ENCODE results near the gene DDN.
A peak's percentile ranks its signal among the peaks of the same experiment; 100 is the strongest.

Gene DDN

GRCh38 chr12:48978291-48978740 is 20.9 kb downstream of the DDN start, which contains the start of gene WNT1:
Gene WNT1, plus strand, starts transcription at chr12:48978322. Its CDS starts 329 bp downstream, at chr12:48978651.
- no peak for TF ChIP-seq CTCF (IDR thresholded peaks at IDR 0.05; ENCODE audit: insufficient read depth, low read depth, low read length, missing control alignments)
- H3K4me3 ChIP-seq (ENCODE audit: low read depth, low read length): peak within 1 kb of the TSS; percentile 54
- DNase-seq (ENCODE audit: low read depth): no peak

- peak; percentile 87 for TF ChIP-seq CTCF (IDR thresholded peaks at IDR 0.05; ENCODE audit: insufficient read depth, low read depth, low read length, missing control alignments)
- H3K4me3 ChIP-seq (ENCODE audit: low read depth, low read length): peak overlapping the region; percentile 20
- DNase-seq (ENCODE audit: low read depth): peak; percentile 70
Measured at GRCh38 chr12:48977290-48978281, 21.6 kb downstream of the DDN start.

- H3K4me3 ChIP-seq (ENCODE audit: low read depth, low read length): no peak overlapping the region
- TF ChIP-seq CTCF (IDR thresholded peaks at IDR 0.05; ENCODE audit: insufficient read depth, low read depth, low read length, missing control alignments): peak; percentile 65
- DNase-seq (ENCODE audit: low read depth): no peak
Measured at GRCh38 chr12:48973941-48974673, 25.1 kb downstream of the DDN start.

GRCh38 chr12:48973531-48973930 is 25.6 kb downstream of the DDN start:
- no peak for DNase-seq (ENCODE audit: low read depth)
- H3K4me3 ChIP-seq (ENCODE audit: low read depth, low read length): no peak overlapping the region
- TF ChIP-seq CTCF (IDR thresholded peaks at IDR 0.05; ENCODE audit: insufficient read depth, low read depth, low read length, missing control alignments): no peak

GRCh38 chr12:48972952-48973483 is 26.2 kb downstream of the DDN start:
- no peak for TF ChIP-seq CTCF (IDR thresholded peaks at IDR 0.05; ENCODE audit: insufficient read depth, low read depth, low read length, missing control alignments)
- no peak for DNase-seq (ENCODE audit: low read depth)
- no peak overlapping the region for H3K4me3 ChIP-seq (ENCODE audit: low read depth, low read length)

- DNase-seq (ENCODE audit: low read depth): no peak
- H3K4me3 ChIP-seq (ENCODE audit: low read depth, low read length): no peak overlapping the region
- peak; percentile 2 for TF ChIP-seq CTCF (IDR thresholded peaks at IDR 0.05; ENCODE audit: insufficient read depth, low read depth, low read length, missing control alignments)
Measured at GRCh38 chr12:48972213-48972951, 26.8 kb downstream of the DDN start.
